ENCODE data around the gene PDE4D.

GRCh38 chr5:59380350-59380951, 513.1 kb downstream of the PDE4D start:
- TF ChIP-seq CTCF (IDR thresholded peaks at IDR 0.05; ENCODE audit: insufficient read depth, low read length) (no peak), REST (IDR thresholded peaks at IDR 0.05; ENCODE audit: insufficient replicate concordance, low read depth) (no peak)
